Mesothelial cell of epicardium (in vitro differentiated cells): ENCODE data around the gene CD93. TPM values are rescaled to one million over a fixed set of nuclear protein-coding genes. Genes with fewer than 3 reads are reported as not detected.

Source experiments
- DNase-seq, 2 experiments: peaks; one replicate each; pipeline ENCODE4 v3.0.0; 2021; ENCODE audit warnings: low spot score in 2 of 2; ENCODE audit not compliant: unreplicated experiment in 2 of 2
- H3K27ac Mint-ChIP-seq: 2 replicates; pipeline ENCODE4 v1.8.0; 2021; ENCODE audit warnings: mixed read lengths
- H3K27me3 Mint-ChIP-seq: 2 replicates; pipeline ENCODE4 v1.8.0; 2021; ENCODE audit warnings: low read depth, mixed read lengths
- H3K36me3 Mint-ChIP-seq: 2 replicates; pipeline ENCODE4 v1.8.0; 2021; ENCODE audit warnings: mixed read lengths
- H3K4me1 Mint-ChIP-seq: 2 replicates; pipeline ENCODE4 v1.8.0; 2021; ENCODE audit warnings: mixed read lengths
- H3K4me3 Mint-ChIP-seq: 2 replicates; pipeline ENCODE4 v1.8.0; 2021; ENCODE audit warnings: mild to moderate bottlenecking, moderate library complexity, mixed read lengths
- H3K9me3 Mint-ChIP-seq: 2 replicates; pipeline ENCODE4 v1.8.0; 2021; ENCODE audit warnings: mixed read lengths
- CTCF ChIP-seq: fragments of 200-600 bp; sonication (generic); IDR thresholded peaks from one replicate; pipeline ENCODE4 v1.5.0; 2021; ENCODE audit warnings: antibody characterized with exemption; ENCODE audit not compliant: unreplicated experiment
- total RNA-seq: library from RNA; stranded (reverse); gene quantifications from 3 replicates; pipeline ENCODE4 v1.2.1, GENCODE V29; 2021

Gene CD93
- total RNA-seq, 1 donor from 2014 or later: 0.07 TPM

GRCh38 chr20:23047738-23048214 is 38.3 kb downstream of the CD93 start:
- H3K27me3 Mint-ChIP-seq: peaks cover 91% of the 10 kb centered on the region
- peaks cover 18% of the 10 kb centered on the region for H3K4me1 Mint-ChIP-seq
- no peak for TF ChIP-seq CTCF
- DNase-seq: no peak
- H3K9me3 Mint-ChIP-seq: no peaks in the 10 kb centered on the region
- no peak overlapping the region for H3K27ac Mint-ChIP-seq
- no peak overlapping the region for H3K4me3 Mint-ChIP-seq
- H3K36me3 Mint-ChIP-seq: no peaks in the 10 kb centered on the region

- no peak for DNase-seq
- Mint-ChIP-seq H3K4me3 (no peak overlapping the region), H3K27ac (no peak overlapping the region), H3K27me3 (peaks cover 91% of the 10 kb centered on the region), H3K4me1 (peaks cover 18% of the 10 kb centered on the region), H3K9me3 (no peaks in the 10 kb centered on the region), H3K36me3 (no peaks in the 10 kb centered on the region)
- no peak for TF ChIP-seq CTCF
These were observed 39.0 kb downstream of the CD93 start for GRCh38 chr20:23047001-23047737.

GRCh38 chr20:23046431-23046830 is 39.7 kb downstream of the CD93 start:
- DNase-seq: no peak
- H3K4me1 Mint-ChIP-seq: peaks cover 17% of the 10 kb centered on the region
- H3K27me3 Mint-ChIP-seq: peaks cover 91% of the 10 kb centered on the region
- H3K36me3 Mint-ChIP-seq: no peaks in the 10 kb centered on the region
- H3K4me3 Mint-ChIP-seq: no peak overlapping the region
- no peaks in the 10 kb centered on the region for H3K9me3 Mint-ChIP-seq
- TF ChIP-seq CTCF: no peak
- no peak overlapping the region for H3K27ac Mint-ChIP-seq

GRCh38 chr20:23043376-23043775 is 42.7 kb downstream of the CD93 start:
- Mint-ChIP-seq H3K27me3 (peaks cover 93% of the 10 kb centered on the region), H3K27ac (no peak overlapping the region), H3K9me3 (no peaks in the 10 kb centered on the region), H3K36me3 (no peaks in the 10 kb centered on the region), H3K4me1 (peaks cover 4% of the 10 kb centered on the region), H3K4me3 (no peak overlapping the region)
- TF ChIP-seq CTCF: no peak
- no peak for DNase-seq

GRCh38 chr20:23042270-23042669 is 43.9 kb downstream of the CD93 start:
- H3K9me3 Mint-ChIP-seq: no peaks in the 10 kb centered on the region
- DNase-seq: no peak
- H3K4me3 Mint-ChIP-seq: no peak overlapping the region
- no peak overlapping the region for H3K27ac Mint-ChIP-seq
- H3K27me3 Mint-ChIP-seq: peaks cover 93% of the 10 kb centered on the region
- H3K4me1 Mint-ChIP-seq: peaks cover 5% of the 10 kb centered on the region
- no peaks in the 10 kb centered on the region for H3K36me3 Mint-ChIP-seq
- no peak for TF ChIP-seq CTCF
